HG03095 (cell line): ENCODE data around the gene MT1E.
"Not testable (repeated sequence)": the region's sequence is repeated elsewhere in the genome, so short reads cannot be mapped to it uniquely, and the experiment has no call there.

ENCODE experiments used
- ATAC-seq: cut with Tn5 transposase; IDR thresholded peaks from one replicate; pipeline ENCODE4 v1.9.1; 2021; ENCODE audit warnings: moderate library complexity; ENCODE audit not compliant: unreplicated experiment

Gene MT1E

GRCh38 chr16:56625140-56625942, at the start of gene MT1E:
Gene MT1E, plus strand, starts transcription at chr16:56625781. Its CDS starts 71 bp downstream, at chr16:56625852.
- ATAC-seq, result no peak

- peak; percentile 96 for ATAC-seq
Measured at GRCh38 chr16:56576585-56577299, 48.8 kb upstream of the MT1E start.

- no peak for ATAC-seq
Measured at GRCh38 chr16:56577300-56577625, 48.3 kb upstream of the MT1E start.

GRCh38 chr16:56580391-56581048, 45.1 kb upstream of the MT1E start:
- no peak for ATAC-seq

GRCh38 chr16:56582911-56583310, 42.7 kb upstream of the MT1E start:
- not testable (repeated sequence) for ATAC-seq

GRCh38 chr16:56583351-56584168, 42.0 kb upstream of the MT1E start:
- no peak for ATAC-seq

- no peak for ATAC-seq
Measured at GRCh38 chr16:56584276-56584675, 41.3 kb upstream of the MT1E start.

- no peak for ATAC-seq
Measured at GRCh38 chr16:56588781-56589140, 36.8 kb upstream of the MT1E start.

- no peak for ATAC-seq
Measured at GRCh38 chr16:56589141-56590039, 36.2 kb upstream of the MT1E start, which contains the start of gene MT3. Gene MT3, plus strand, starts transcription at chr16:56589528. Its CDS starts 63 bp downstream, at chr16:56589591.

- ATAC-seq, result no peak
Measured at GRCh38 chr16:56591377-56592060, 34.1 kb upstream of the MT1E start.

- no peak for ATAC-seq
Measured at GRCh38 chr16:56593573-56594291, 31.8 kb upstream of the MT1E start.

- no peak for ATAC-seq
Measured at GRCh38 chr16:56594292-56594619, 31.3 kb upstream of the MT1E start.

GRCh38 chr16:56600398-56600999, 25.1 kb upstream of the MT1E start:
- no peak for ATAC-seq

- ATAC-seq, result no peak
Measured at GRCh38 chr16:56601325-56601724, 24.3 kb upstream of the MT1E start.

GRCh38 chr16:56603589-56603988, 22.0 kb upstream of the MT1E start:
- ATAC-seq, result no peak

GRCh38 chr16:56604966-56605365, 20.6 kb upstream of the MT1E start:
- no peak for ATAC-seq

GRCh38 chr16:56605475-56605874, 20.1 kb upstream of the MT1E start:
- no peak for ATAC-seq

- no peak for ATAC-seq
Measured at GRCh38 chr16:56606071-56606475, 19.5 kb upstream of the MT1E start.
